ENCODE measurements around the gene RSRC1.

The RSRC1 gene

DNA sequence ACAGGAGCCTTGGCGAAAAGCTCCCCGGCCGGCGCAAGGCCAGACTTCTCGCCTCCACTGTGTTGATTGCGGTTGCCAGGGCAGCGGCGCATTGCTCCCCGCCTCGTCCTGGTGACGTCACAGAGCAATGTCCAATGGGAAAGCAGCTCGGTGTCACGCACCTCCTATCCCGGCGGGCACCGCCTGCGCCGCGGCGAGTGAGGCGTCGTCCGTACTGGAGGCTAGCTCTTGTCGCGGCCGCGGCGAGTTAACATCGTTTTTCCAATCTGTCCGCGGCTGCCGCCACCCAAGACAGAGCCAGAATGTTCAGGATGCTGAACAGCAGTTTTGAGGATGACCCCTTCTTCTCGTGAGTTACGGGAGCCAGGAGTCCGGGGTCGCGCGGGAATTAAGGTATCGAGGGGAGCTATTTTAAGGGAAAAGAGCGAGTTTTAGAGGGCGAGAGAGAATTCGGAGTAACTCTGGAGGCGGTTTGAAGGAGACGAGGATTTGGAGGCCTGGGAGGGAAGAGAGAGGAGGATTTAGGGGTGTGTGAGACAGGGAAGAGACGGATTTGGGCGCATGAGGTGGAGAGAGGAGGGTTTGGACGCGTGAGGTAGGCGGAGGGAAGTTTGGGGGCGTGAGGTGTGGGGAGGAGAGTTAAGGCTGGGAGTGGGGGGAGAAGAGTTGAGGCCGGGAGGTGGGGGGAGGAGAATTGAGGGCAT, 461.3 kb downstream of the RSRC1 start, which contains the start of gene MLF1:
MLF1 (plus strand) TSS at position 196 of the 704 bp plus-strand sequence; CDS start at position 303, 107 bp downstream.
- Histone ChIP-seq H3K4me3 (ENCODE audit: low read length) (no peak within 1 kb of the TSS), H3K4me2 (ENCODE audit: low read length) (no peak within 1 kb of the TSS), H3K9me2 (replicated peaks; ENCODE audit: control insufficient read depth, low read length) (no peaks in the 10 kb centered on the region), H3F3A (ENCODE audit: control insufficient read depth, insufficient read depth) (no peaks in the 10 kb centered on the region), H3K9me3 (ENCODE audit: control insufficient read depth, insufficient read depth, low read length) (peaks cover 8% of the 10 kb centered on the region), H3K27ac (ENCODE audit: low read depth, low read length) (no peak within 1 kb of the TSS), H3K27me3 (ENCODE audit: control insufficient read depth, low read length) (no peaks in the 10 kb centered on the region), H3K36me3 (ENCODE audit: control insufficient read depth, low read length) (no peaks in the 10 kb centered on the region), H3K79me2 (ENCODE audit: control insufficient read depth, low read length) (no peaks in the 10 kb centered on the region), H3K4me1 (ENCODE audit: control insufficient read depth, low read length) (no peaks in the 10 kb centered on the region; the same call in 1 of the 2 replicates), H4K20me1 (ENCODE audit: control insufficient read depth, insufficient read depth, low read depth, low read length) (no peaks in the 10 kb centered on the region)
- TF ChIP-seq, protein P1, sequence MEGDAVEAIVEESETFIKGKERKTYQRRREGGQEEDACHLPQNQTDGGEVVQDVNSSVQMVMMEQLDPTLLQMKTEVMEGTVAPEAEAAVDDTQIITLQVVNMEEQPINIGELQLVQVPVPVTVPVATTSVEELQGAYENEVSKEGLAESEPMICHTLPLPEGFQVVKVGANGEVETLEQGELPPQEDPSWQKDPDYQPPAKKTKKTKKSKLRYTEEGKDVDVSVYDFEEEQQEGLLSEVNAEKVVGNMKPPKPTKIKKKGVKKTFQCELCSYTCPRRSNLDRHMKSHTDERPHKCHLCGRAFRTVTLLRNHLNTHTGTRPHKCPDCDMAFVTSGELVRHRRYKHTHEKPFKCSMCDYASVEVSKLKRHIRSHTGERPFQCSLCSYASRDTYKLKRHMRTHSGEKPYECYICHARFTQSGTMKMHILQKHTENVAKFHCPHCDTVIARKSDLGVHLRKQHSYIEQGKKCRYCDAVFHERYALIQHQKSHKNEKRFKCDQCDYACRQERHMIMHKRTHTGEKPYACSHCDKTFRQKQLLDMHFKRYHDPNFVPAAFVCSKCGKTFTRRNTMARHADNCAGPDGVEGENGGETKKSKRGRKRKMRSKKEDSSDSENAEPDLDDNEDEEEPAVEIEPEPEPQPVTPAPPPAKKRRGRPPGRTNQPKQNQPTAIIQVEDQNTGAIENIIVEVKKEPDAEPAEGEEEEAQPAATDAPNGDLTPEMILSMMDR (IDR thresholded peaks at IDR 0.05; ENCODE audit: low read depth, low read length, poor library complexity, severe bottlenecking) = no peak
- TF ChIP-seq EZH2phosphoT487 (IDR thresholded peaks at IDR 0.05; ENCODE audit: borderline replicate concordance, low read length) = no peak

DNA sequence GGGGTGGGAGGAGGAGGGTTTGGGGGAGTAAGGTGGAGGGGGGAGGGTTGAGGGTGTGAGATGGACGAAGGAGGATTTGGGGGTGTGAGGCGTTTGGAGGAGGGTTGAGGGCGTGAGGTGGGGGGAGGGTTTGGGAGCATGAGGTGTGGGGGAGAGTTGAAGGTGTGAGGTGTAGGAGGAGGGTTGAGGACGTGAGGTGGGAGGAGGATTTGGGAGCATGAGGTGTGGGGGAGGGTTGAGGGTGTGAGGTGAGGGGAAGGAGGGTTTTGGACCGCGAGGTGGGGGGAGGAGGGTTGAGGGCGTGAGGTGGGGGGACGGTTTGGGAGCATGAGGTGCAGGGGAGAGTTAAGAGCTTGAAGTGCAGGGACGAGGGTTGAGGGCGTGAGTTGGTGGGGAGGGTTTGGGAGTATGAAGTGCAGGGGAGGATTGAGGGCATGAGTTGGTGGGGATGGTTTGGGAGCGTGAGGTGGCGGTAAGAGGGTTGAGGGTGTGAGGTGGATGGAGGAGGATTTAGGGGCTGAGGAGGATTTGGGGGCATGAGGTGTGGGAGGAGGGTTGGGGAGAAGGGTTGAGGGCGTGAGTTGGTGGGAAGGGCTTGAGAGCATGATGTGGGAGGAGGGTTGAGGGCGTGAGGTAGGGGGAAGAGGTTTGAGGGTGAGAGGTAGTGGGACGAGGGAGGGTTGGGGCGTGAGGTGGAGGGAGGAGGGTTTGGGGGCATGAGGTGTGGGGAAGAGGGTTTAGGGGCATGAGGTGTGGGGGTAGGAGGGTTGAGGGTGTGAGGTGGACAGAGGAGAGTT, 462.3 kb downstream of the RSRC1 start:
- no peaks in the 10 kb centered on the region for H4K20me1 ChIP-seq (ENCODE audit: control insufficient read depth, insufficient read depth, low read depth, low read length)
- no peak overlapping the region for H3K27ac ChIP-seq (ENCODE audit: low read depth, low read length)
- H3K36me3 ChIP-seq (ENCODE audit: control insufficient read depth, low read length) = no peaks in the 10 kb centered on the region
- no peak overlapping the region for H3K4me3 ChIP-seq (ENCODE audit: low read length)
- H3K4me1 ChIP-seq (ENCODE audit: control insufficient read depth, low read length) = no peaks in the 10 kb centered on the region; the same call in 1 of the 2 replicates
- TF ChIP-seq, protein P1 (IDR thresholded peaks at IDR 0.05; ENCODE audit: low read depth, low read length, poor library complexity, severe bottlenecking) = no peak
- TF ChIP-seq EZH2phosphoT487 (IDR thresholded peaks at IDR 0.05; ENCODE audit: borderline replicate concordance, low read length) = no peak
- H3K9me3 ChIP-seq (ENCODE audit: control insufficient read depth, insufficient read depth, low read length) = peaks cover 8% of the 10 kb centered on the region
- H3K27me3 ChIP-seq (ENCODE audit: control insufficient read depth, low read length) = no peaks in the 10 kb centered on the region
- H3K79me2 ChIP-seq (ENCODE audit: control insufficient read depth, low read length) = no peaks in the 10 kb centered on the region
- no peaks in the 10 kb centered on the region for H3K9me2 ChIP-seq (replicated peaks; ENCODE audit: control insufficient read depth, low read length)
- no peak overlapping the region for H3K4me2 ChIP-seq (ENCODE audit: low read length)
- no peaks in the 10 kb centered on the region for H3F3A ChIP-seq (ENCODE audit: control insufficient read depth, insufficient read depth)

DNA sequence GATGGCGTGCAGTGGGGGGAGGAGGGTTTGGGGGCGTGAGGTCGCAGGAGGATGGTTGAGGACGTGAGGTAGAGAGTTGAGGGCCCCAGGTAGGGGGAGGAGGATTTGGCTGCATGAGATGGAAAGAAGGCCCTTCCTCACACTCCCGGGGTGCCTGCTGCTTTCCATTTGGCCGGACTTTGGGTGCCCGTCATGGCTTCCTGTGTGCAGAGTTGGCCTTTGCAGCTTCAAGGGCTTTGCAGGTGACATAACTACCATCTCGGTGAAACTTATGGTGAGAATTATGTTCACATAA, 462.8 kb downstream of the RSRC1 start:
- H3K4me3 ChIP-seq (ENCODE audit: low read length) = no peak overlapping the region
- H3K27me3 ChIP-seq (ENCODE audit: control insufficient read depth, low read length) = no peaks in the 10 kb centered on the region
- TF ChIP-seq EZH2phosphoT487 (IDR thresholded peaks at IDR 0.05; ENCODE audit: borderline replicate concordance, low read length) = no peak
- TF ChIP-seq, protein P1 (IDR thresholded peaks at IDR 0.05; ENCODE audit: low read depth, low read length, poor library complexity, severe bottlenecking) = no peak
- H3F3A ChIP-seq (ENCODE audit: control insufficient read depth, insufficient read depth) = no peaks in the 10 kb centered on the region
- H4K20me1 ChIP-seq (ENCODE audit: control insufficient read depth, insufficient read depth, low read depth, low read length) = no peaks in the 10 kb centered on the region
- H3K4me1 ChIP-seq (ENCODE audit: control insufficient read depth, low read length) = no peaks in the 10 kb centered on the region; the same call in 1 of the 2 replicates
- H3K27ac ChIP-seq (ENCODE audit: low read depth, low read length) = no peak overlapping the region
- no peak overlapping the region for H3K4me2 ChIP-seq (ENCODE audit: low read length)
- peaks cover 8% of the 10 kb centered on the region for H3K9me3 ChIP-seq (ENCODE audit: control insufficient read depth, insufficient read depth, low read length)
- H3K36me3 ChIP-seq (ENCODE audit: control insufficient read depth, low read length) = no peaks in the 10 kb centered on the region
- no peaks in the 10 kb centered on the region for H3K9me2 ChIP-seq (replicated peaks; ENCODE audit: control insufficient read depth, low read length)
- H3K79me2 ChIP-seq (ENCODE audit: control insufficient read depth, low read length) = no peaks in the 10 kb centered on the region

All from DOHH2 (cell line).